ENCODE results near the gene CAMK4. TPM values are rescaled to one million over a fixed set of nuclear protein-coding genes. Genes with fewer than 3 reads are reported as not detected.

The CAMK4 gene
- total and polyA plus RNA-seq, 2 of the 8 experiments (the other 6 are each of a cell fraction or from before 2014, with no cell fraction given): 1.8 to 8.3 TPM

GRCh38 chr5:111248571-111248970, 24.4 kb downstream of the CAMK4 start:
- ChIA-PET CTCF (ENCODE audit: partially characterized antibody) (no interaction called here), POLR2A (ENCODE audit: partially characterized antibody) (no interaction called here)
- Histone ChIP-seq H3K4me1 (replicated peaks in 1 of 4; ENCODE audit: control insufficient read depth in 3 of 4, insufficient read depth in 4 of 4, low read length in 3 of 4) (no peaks in the 10 kb centered on the region), H4K20me1 (replicated peaks in 1 of 2; ENCODE audit: control insufficient read depth in 1 of 2, insufficient read depth in 2 of 2, low read length in 2 of 2) (no peaks in the 10 kb centered on the region), H3K23me2 (ENCODE audit: low read depth, low read length) (no peaks in the 10 kb centered on the region), H4K8ac (ENCODE audit: extremely low read depth, insufficient read depth, low read length) (no peak overlapping the region), H3K4ac (replicated peaks; ENCODE audit: insufficient read length, low read depth, low read length) (no peak overlapping the region), H3K36me3 (ENCODE audit: control insufficient read depth in 2 of 4, insufficient read depth in 4 of 4, low read length in 3 of 4) (no peaks in the 10 kb centered on the region), H2BK12ac (ENCODE audit: low read depth, low read length) (no peak overlapping the region), H3K4me3 (ENCODE audit: extremely low read depth in 1 of 4, insufficient read depth in 2 of 4, low read depth in 3 of 4, low read length in 4 of 4) (no peak overlapping the region), H2BK20ac (ENCODE audit: low read length) (no peak overlapping the region), H2AK5ac (ENCODE audit: low read depth, low read length) (no peak overlapping the region), H3K14ac (ENCODE audit: insufficient read length) (no peak overlapping the region), H3K56ac (replicated peaks; ENCODE audit: insufficient read length, low read depth, low read length) (no peak overlapping the region), H3K9ac (replicated peaks in 1 of 4; ENCODE audit: extremely low read depth in 1 of 4, low read depth in 3 of 4, low read length in 3 of 4) (no peak overlapping the region), H3K9me3 (ENCODE audit: insufficient read depth in 2 of 2, low read depth in 1 of 2, low read length in 1 of 2) (no peaks in the 10 kb centered on the region), H3K79me1 (ENCODE audit: low read depth, low read length) (no peaks in the 10 kb centered on the region; the same call in 1 of the 2 replicates), H3K27me3 (replicated peaks in 1 of 4; ENCODE audit: control insufficient read depth in 3 of 4, extremely low read depth in 1 of 4, insufficient read depth in 3 of 4, low read length in 3 of 4) (no peaks in the 10 kb centered on the region), H2BK120ac (replicated peaks; ENCODE audit: low read depth, low read length) (no peak overlapping the region), H2BK15ac (ENCODE audit: low read length) (no peak overlapping the region), H2BK5ac (ENCODE audit: low read depth, low read length) (no peak overlapping the region), H3K18ac (ENCODE audit: extremely low read depth, low read length) (no peak overlapping the region), H3K27ac (ENCODE audit: low read depth, low read length) (no peak overlapping the region), H3K23ac (ENCODE audit: insufficient read length) (no peak overlapping the region), H3K4me2 (ENCODE audit: insufficient read depth in 1 of 2, low read depth in 2 of 2, low read length in 2 of 2) (no peak overlapping the region), H4K91ac (replicated peaks; ENCODE audit: insufficient read length, low read length) (no peak overlapping the region), H3K79me2 (ENCODE audit: control insufficient read depth in 1 of 2, insufficient read depth in 2 of 2, low read length in 2 of 2) (no peaks in the 10 kb centered on the region), H2AFZ (ENCODE audit: low read length) (no peak overlapping the region), H4K5ac (ENCODE audit: insufficient read length, low read depth, low read length) (no peak overlapping the region)
- TF ChIP-seq YY1 (IDR thresholded peaks at IDR 0.05; ENCODE audit: low read depth, low read length): no peak
- no peak for TF ChIP-seq JUN (IDR thresholded peaks at IDR 0.05; ENCODE audit: low read depth, low read length)
- no peak for TF ChIP-seq CEBPB (IDR thresholded peaks at IDR 0.05; ENCODE audit: low read depth, low read length)
- TF ChIP-seq KDM5A (IDR thresholded peaks at IDR 0.05; ENCODE audit: low read length): no peak
- TF ChIP-seq POLR2A (IDR thresholded peaks at IDR 0.05; ENCODE audit: control extremely low read depth in 1 of 2, low read depth in 2 of 2, low read length in 2 of 2): no peak
- TF ChIP-seq GTF2F1 (IDR thresholded peaks at IDR 0.05; ENCODE audit: borderline replicate concordance, low read depth, low read length): no peak
- no peak for TF ChIP-seq CBX8 (IDR thresholded peaks at IDR 0.05; ENCODE audit: borderline replicate concordance, low read depth, low read length)
- TF ChIP-seq CBX5 (IDR thresholded peaks at IDR 0.05; ENCODE audit: low read depth, low read length): no peak
- FAIRE-seq: no peak
- 92% methylated on average over 3 of the region's 3 CpGs; no CpG with 5 or more reads in 1 of the 2 experiments for WGBS, 2 experiments (ENCODE audit: extremely low coverage in 1 of 2, insufficient coverage in 1 of 2, insufficient read length in 1 of 2, insufficient replicate concordance in 2 of 2, low coverage in 1 of 2, low lambda C conversion rate in 2 of 2, missing lambda C conversion rate in 1 of 2)
- DNase-seq (ENCODE audit: low read depth in 1 of 2, low spot score in 2 of 2): no peak

Data from H1 (cell line).